ENCODE results near the gene WDTC1.

- TF ChIP-seq POLR2A (IDR thresholded peaks at IDR 0.05; ENCODE audit: low read depth) (peak; percentile 12), CTCF (IDR thresholded peaks at IDR 0.05) (peak; percentile 16 to 42 (median 40)), POLR2AphosphoS5 (IDR thresholded peaks at IDR 0.05) (peak; percentile 87 to 94)
Observed at GRCh38 chr1:27321813-27322568, 87.6 kb downstream of the WDTC1 start, which contains the start of gene TMEM222.

All from esophagus muscularis mucosa (tissue), 3 donors.